Measurements from ENCODE around the gene C9orf43. TPM values are rescaled to one million over a fixed set of nuclear protein-coding genes. Genes with fewer than 3 reads are reported as not detected.
A peak's percentile ranks its signal among the peaks of the same experiment; 100 is the strongest.

Gene C9orf43
- total and polyA plus RNA-seq, 10 donors = 0.27 to 0.92 (median 0.47) TPM; not detected in 2

GRCh38 chr9:113446323-113446740 lies 35.8 kb downstream of the C9orf43 start:
- TF ChIP-seq POLR2AphosphoS5 (IDR thresholded peaks at IDR 0.05) (no peak), CTCF (IDR thresholded peaks at IDR 0.05 in 8 of 11, conservative IDR thresholded peaks at IDR 0.05 in 3 of 11) (peak; percentile 30 to 75 (median 68))

GRCh38 chr9:113449376-113449775 lies 38.8 kb downstream of the C9orf43 start:
- H3K4me1 ChIP-seq = peaks cover 0 to 21% (median 9%) of the 10 kb centered on the region in 6 donors
- 48 to 64% (median 56%) methylated on average over 2 of the region's 2 CpGs for WGBS, 5 donors
- H3K4me3 ChIP-seq = no peak overlapping the region
- H3K27ac ChIP-seq = no peak overlapping the region
- TF ChIP-seq CTCF (IDR thresholded peaks at IDR 0.05 in 8 of 11, conservative IDR thresholded peaks at IDR 0.05 in 3 of 11) (no peak), POLR2A (IDR thresholded peaks at IDR 0.05) (no peak), POLR2AphosphoS5 (IDR thresholded peaks at IDR 0.05) (no peak)
- intact Hi-C loops (cut with DNase I; ENCODE audit: low total_unique reads) = loop anchor here (5.0 kb wide), 1 partner anchor 143 kb away; no protein-coding TSS in a partner anchor
- H3K36me3 ChIP-seq = no peaks in the 10 kb centered on the region
- no peaks in the 10 kb centered on the region for H3K9me3 ChIP-seq
- no peaks in the 10 kb centered on the region for H3K27me3 ChIP-seq (replicated peaks in 1 of 7)
- DNase-seq = no peak

More at GRCh38 chr9:113446323-113446740, 35.8 kb downstream of the C9orf43 start:
- Histone ChIP-seq H3K27ac (peak overlapping the region in 2 of 8 donors; percentile 13 to 15), H3K9me3 (no peaks in the 10 kb centered on the region), H3K4me1 (peaks cover 0 to 14% (median 6%) of the 10 kb centered on the region in 6 donors), H3K27me3 (replicated peaks in 1 of 7) (no peaks in the 10 kb centered on the region), H3K4me3 (no peak overlapping the region), H3K36me3 (no peaks in the 10 kb centered on the region)
- WGBS, 5 donors = 50 to 60% (median 56%) methylated on average over 3 of the region's 3 CpGs
- intact Hi-C loops (cut with DNase I; ENCODE audit: low total_unique reads) = loop anchor here (2.0 to 5.0 kb wide), 2 partner anchors 146 to 212 kb away; no protein-coding TSS in a partner anchor
- DNase-seq = no peak

- intact Hi-C loops (cut with DNase I; ENCODE audit: low total_unique reads) = loop anchor here (10.0 kb wide), 1 partner anchor 53 kb away; no protein-coding TSS in a partner anchor
- WGBS, 5 donors = 79 to 91% (median 88%) methylated on average over 4 of the region's 4 CpGs
Measured at GRCh38 chr9:113452113-113452605, 41.6 kb downstream of the C9orf43 start.

More at GRCh38 chr9:113452113-113452605, 41.6 kb downstream of the C9orf43 start:
- H3K36me3 ChIP-seq = no peaks in the 10 kb centered on the region
- TF ChIP-seq POLR2AphosphoS5 (IDR thresholded peaks at IDR 0.05) (no peak), POLR2A (IDR thresholded peaks at IDR 0.05) (no peak), CTCF (IDR thresholded peaks at IDR 0.05 in 8 of 11, conservative IDR thresholded peaks at IDR 0.05 in 3 of 11) (no peak)
- DNase-seq = no peak
- no peak overlapping the region for H3K27ac ChIP-seq
- no peaks in the 10 kb centered on the region for H3K9me3 ChIP-seq
- peaks cover 0 to 31% (median 22%) of the 10 kb centered on the region in 6 donors for H3K4me1 ChIP-seq
- no peak overlapping the region for H3K4me3 ChIP-seq
- H3K27me3 ChIP-seq (replicated peaks in 1 of 7) = no peaks in the 10 kb centered on the region

Measured in spleen (tissue), 11 donors.